ENCODE data around the gene RSPH3.

GRCh38 chr6:158988477-158988876 is 11.5 kb downstream of the RSPH3 start:
- TF ChIP-seq CTCF (optimal IDR thresholded peaks at IDR 0.05 in 1 of 3, IDR thresholded peaks at IDR 0.05 in 1 of 3, conservative IDR thresholded peaks at IDR 0.05 in 1 of 3; ENCODE audit: extremely low read depth in 1 of 3, insufficient read depth in 2 of 3, low read length in 3 of 3): no peak
- TF ChIP-seq EZH2 (IDR thresholded peaks at IDR 0.05; ENCODE audit: low read length): no peak

Data from keratinocyte (primary cell).